ENCODE results near the gene LARP1.

DNA sequence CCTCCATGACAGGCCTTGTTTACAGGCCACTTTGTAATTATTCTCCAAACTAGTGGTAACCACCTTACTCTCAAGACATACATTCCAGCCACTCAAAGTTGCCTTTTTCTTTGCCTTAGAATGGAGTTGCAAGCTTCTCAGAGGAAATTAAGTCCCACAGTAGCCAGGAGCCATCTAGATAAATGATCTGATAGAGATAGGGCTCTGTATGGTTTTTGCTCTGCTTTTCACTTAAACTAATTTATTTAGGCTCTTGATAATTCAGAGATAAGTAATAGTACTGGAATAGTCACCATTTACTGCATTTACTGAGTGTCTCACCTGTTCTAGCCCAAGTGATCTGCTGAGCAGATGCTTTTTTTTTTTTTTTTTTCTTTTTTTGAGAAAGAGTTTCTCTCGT is 7.5 kb downstream of the LARP1 start:
- TF ChIP-seq CTCF (optimal IDR thresholded peaks at IDR 0.05 in 1 of 3, IDR thresholded peaks at IDR 0.05 in 1 of 3, conservative IDR thresholded peaks at IDR 0.05 in 1 of 3; ENCODE audit: extremely low read depth in 1 of 3, insufficient read depth in 2 of 3, low read length in 3 of 3) = no peak
- TF ChIP-seq EZH2 (IDR thresholded peaks at IDR 0.05; ENCODE audit: low read length) = no peak
